ENCODE measurements around the gene ARL6IP5. TPM values are rescaled to one million over a fixed set of nuclear protein-coding genes. Genes with fewer than 3 reads are reported as not detected.

The ARL6IP5 gene
- polyA plus RNA-seq, 4 donors = 89.6 to 119 (median 91.7) TPM

DNA sequence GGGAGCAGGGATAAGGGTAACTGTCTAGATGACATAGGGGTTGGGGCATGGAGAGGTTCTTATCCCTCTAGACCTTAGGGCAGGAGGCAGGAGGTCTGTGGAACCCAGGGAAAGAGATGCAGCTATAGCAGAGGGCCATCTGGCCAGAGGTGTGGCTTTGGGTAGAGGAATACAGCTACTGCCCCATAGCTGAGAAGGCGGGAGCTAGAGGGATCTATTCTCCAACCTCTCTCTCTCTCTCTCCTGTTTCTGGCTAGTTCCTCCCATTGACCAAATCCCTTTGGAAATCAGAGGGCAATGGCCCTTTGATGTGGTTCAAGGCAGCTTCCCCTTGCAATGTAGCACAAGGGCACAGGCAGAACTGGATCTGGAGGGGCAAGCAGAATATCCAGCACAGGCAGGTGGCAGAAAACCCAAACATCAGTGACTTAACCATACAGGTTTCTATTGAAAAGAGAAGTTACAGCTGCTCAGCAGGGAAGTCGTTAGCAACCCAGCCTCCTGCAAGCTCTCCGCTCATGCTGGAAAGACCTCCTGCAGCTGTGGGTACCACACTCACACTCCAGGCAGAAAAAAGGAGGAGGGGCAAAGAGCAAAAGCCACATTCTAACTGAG, 60.0 kb downstream of the ARL6IP5 start:
- no peak for DNase-seq (ENCODE audit: low read depth in 4 of 4, low spot score in 3 of 4)

GRCh38 chr3:69145688-69146087, 61.0 kb downstream of the ARL6IP5 start:
- DNase-seq (ENCODE audit: low read depth in 4 of 4, low spot score in 3 of 4) = no peak

GRCh38 chr3:69149586-69149985, 64.8 kb downstream of the ARL6IP5 start:
- DNase-seq (ENCODE audit: low read depth in 4 of 4, low spot score in 3 of 4) = no peak

Other genes with a start within 250 kb of the ARL6IP5 start
- gene TAFA4, start 152.4 kb upstream of the ARL6IP5 start, polyA plus RNA-seq (ENCODE audit: insufficient read length in 4 of 4) = 1 to 10 TPM in 1 of 4 donors, under 1 TPM in 3; 0.05 to 1.7 (median 0.53) TPM
- gene EOGT, start 71.3 kb upstream of the ARL6IP5 start, polyA plus RNA-seq (ENCODE audit: insufficient read length in 4 of 4) = 10 to 100 TPM; 12.0 to 15.4 (median 14.1) TPM
- gene TMF1, start 32.6 kb upstream of the ARL6IP5 start, polyA plus RNA-seq (ENCODE audit: insufficient read length in 4 of 4) = 10 to 100 TPM; 37.5 to 51.6 (median 45.9) TPM
- 10 to 100 TPM; 68.4 to 83.2 (median 79.3) TPM for gene UBA3, start 4.6 kb upstream of the ARL6IP5 start, polyA plus RNA-seq (ENCODE audit: insufficient read length in 4 of 4)
- gene LMOD3, start 37.7 kb downstream of the ARL6IP5 start, polyA plus RNA-seq (ENCODE audit: insufficient read length in 4 of 4) = under 1 TPM in 3 of 4 donors, not detected in 1; 0.06 to 0.09 (median 0.07) TPM

Measured in left renal pelvis (tissue), 4 donors.